ENCODE measurements around the gene PPARG.

DNA sequence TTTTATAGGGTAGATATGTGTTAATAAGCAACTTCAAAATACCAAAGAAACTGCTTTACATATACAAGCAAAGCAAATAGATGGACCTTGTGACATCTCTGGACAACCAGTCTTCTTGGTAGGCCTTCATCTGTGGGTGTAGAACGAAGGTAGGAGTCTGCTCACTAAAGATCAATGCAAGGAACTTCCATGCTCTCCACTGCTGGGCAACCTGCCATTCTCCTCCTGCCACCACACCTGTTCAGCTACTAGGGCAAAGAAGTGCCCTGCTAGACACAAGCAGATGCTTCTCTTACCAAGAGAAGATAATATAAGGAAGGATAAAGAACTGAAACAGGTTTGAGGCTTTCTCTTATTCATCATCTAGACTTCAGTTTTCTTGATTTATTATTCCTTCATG is 12.6 kb downstream of the PPARG start:
- TF ChIP-seq, protein P1, sequence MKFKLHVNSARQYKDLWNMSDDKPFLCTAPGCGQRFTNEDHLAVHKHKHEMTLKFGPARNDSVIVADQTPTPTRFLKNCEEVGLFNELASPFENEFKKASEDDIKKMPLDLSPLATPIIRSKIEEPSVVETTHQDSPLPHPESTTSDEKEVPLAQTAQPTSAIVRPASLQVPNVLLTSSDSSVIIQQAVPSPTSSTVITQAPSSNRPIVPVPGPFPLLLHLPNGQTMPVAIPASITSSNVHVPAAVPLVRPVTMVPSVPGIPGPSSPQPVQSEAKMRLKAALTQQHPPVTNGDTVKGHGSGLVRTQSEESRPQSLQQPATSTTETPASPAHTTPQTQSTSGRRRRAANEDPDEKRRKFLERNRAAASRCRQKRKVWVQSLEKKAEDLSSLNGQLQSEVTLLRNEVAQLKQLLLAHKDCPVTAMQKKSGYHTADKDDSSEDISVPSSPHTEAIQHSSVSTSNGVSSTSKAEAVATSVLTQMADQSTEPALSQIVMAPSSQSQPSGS (IDR thresholded peaks at IDR 0.05; ENCODE audit: low read length) = no peak
- TF ChIP-seq CBX5 (IDR thresholded peaks at IDR 0.05; ENCODE audit: low read depth, low read length) = no peak
- TF ChIP-seq, protein P2, sequence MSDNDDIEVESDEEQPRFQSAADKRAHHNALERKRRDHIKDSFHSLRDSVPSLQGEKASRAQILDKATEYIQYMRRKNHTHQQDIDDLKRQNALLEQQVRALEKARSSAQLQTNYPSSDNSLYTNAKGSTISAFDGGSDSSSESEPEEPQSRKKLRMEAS (IDR thresholded peaks at IDR 0.05) = no peak
- no peak for TF ChIP-seq KDM5A (IDR thresholded peaks at IDR 0.05; ENCODE audit: low read length)
